RWPE1 (cell line): ENCODE measurements around the gene FOXN1.

Experiments
- CTCF ChIA-PET: fragments of 350-600 bp; sonication (Branson Sonifier 250); formaldehyde crosslinking; extraction: SDS; loops from one replicate; lab custom pipeline; 2021; lab: Yijun Ruan, JAX
- POLR2A ChIA-PET: fragments of 400-600 bp; formaldehyde crosslinking; extraction: SDS; loops from one replicate; lab custom pipeline; 2020; ENCODE audit warnings: antibody characterized with exemption; ENCODE audit not compliant: low non-redundant PET; lab: Yijun Ruan, JAX
- DNase-seq: peaks from one replicate; pipeline ENCODE4 v3.0.0; 2012; ENCODE audit warnings: low spot score
- H3K27ac ChIP-seq: fragments of 450-650 bp; 2 replicates; pipeline ENCODE4 v1.5.1; 2017
- CTCF ChIP-seq: fragments of 450-650 bp; conservative IDR thresholded peaks from 2 replicates; pipeline ENCODE4 v1.5.1; 2017; ENCODE audit warnings: low read depth, mild to moderate bottlenecking

The FOXN1 gene

GRCh38 chr17:28524476-28525424, 18.6 kb downstream of the FOXN1 start:
- ChIA-PET CTCF (no interaction called here), POLR2A (no interaction called here)
- H3K27ac ChIP-seq, result peak overlapping the region; percentile 80
- TF ChIP-seq CTCF, result no peak
- peak; percentile 70 for DNase-seq

- TF ChIP-seq CTCF, result no peak
- no peak for DNase-seq
- ChIA-PET POLR2A (no interaction called here), CTCF (no interaction called here)
- H3K27ac ChIP-seq, result peak overlapping the region; percentile 80
Observed at GRCh38 chr17:28526381-28526780, 20.2 kb downstream of the FOXN1 start.

GRCh38 chr17:28527181-28527681, 21.1 kb downstream of the FOXN1 start:
- POLR2A ChIA-PET, result interaction anchor here (1.0 kb wide), 1 partner anchor 20 kb away, joined by 8 read pairs; the partner anchor contains the start of gene FOXN1
- DNase-seq, result no peak
- CTCF ChIA-PET, result no interaction called here
- H3K27ac ChIP-seq, result peak overlapping the region; percentile 80
- TF ChIP-seq CTCF, result no peak

GRCh38 chr17:28527859-28528258, 21.7 kb downstream of the FOXN1 start:
- no peak for TF ChIP-seq CTCF
- peak overlapping the region; percentile 80 for H3K27ac ChIP-seq
- ChIA-PET POLR2A (interaction anchor here (1.0 kb wide), 1 partner anchor 21 kb away, joined by 8 read pairs; the partner anchor contains the start of gene FOXN1), CTCF (interaction anchor here (1.6 kb wide), 1 partner anchor 33 kb away, joined by 4 read pairs; no protein-coding TSS in a partner anchor)
- peak; percentile 50 for DNase-seq

GRCh38 chr17:28528327-28529012, 22.3 kb downstream of the FOXN1 start:
- no peak for TF ChIP-seq CTCF
- ChIA-PET CTCF (interaction anchor here (1.1 to 1.6 kb wide), 2 partner anchors 34 to 295 kb away, joined by 3 to 4 read pairs; no protein-coding TSS in a partner anchor), POLR2A (interaction anchor here (1.0 kb wide), 1 partner anchor 22 kb away, joined by 8 read pairs; the partner anchor contains the start of gene FOXN1)
- peak overlapping the region; percentile 80 for H3K27ac ChIP-seq
- peak; percentile 49 for DNase-seq

- peak overlapping the region; percentile 80; the same call in 1 of the 2 replicates for H3K27ac ChIP-seq
- CTCF ChIA-PET, result interaction anchor here (0.6 to 1.6 kb wide), 3 partner anchors 34 to 296 kb away, joined by 3 to 4 read pairs (median 4); no protein-coding TSS in a partner anchor
- DNase-seq, result no peak
- TF ChIP-seq CTCF, result no peak
- POLR2A ChIA-PET, result no interaction called here
Observed at GRCh38 chr17:28529013-28529400, 22.9 kb downstream of the FOXN1 start.
